ENCODE data around the gene ZNF784.

GRCh38 chr19:55654868-55655647 lies 30.7 kb upstream of the ZNF784 start, which contains the start of gene U2AF2:
- TF ChIP-seq, protein P1, sequence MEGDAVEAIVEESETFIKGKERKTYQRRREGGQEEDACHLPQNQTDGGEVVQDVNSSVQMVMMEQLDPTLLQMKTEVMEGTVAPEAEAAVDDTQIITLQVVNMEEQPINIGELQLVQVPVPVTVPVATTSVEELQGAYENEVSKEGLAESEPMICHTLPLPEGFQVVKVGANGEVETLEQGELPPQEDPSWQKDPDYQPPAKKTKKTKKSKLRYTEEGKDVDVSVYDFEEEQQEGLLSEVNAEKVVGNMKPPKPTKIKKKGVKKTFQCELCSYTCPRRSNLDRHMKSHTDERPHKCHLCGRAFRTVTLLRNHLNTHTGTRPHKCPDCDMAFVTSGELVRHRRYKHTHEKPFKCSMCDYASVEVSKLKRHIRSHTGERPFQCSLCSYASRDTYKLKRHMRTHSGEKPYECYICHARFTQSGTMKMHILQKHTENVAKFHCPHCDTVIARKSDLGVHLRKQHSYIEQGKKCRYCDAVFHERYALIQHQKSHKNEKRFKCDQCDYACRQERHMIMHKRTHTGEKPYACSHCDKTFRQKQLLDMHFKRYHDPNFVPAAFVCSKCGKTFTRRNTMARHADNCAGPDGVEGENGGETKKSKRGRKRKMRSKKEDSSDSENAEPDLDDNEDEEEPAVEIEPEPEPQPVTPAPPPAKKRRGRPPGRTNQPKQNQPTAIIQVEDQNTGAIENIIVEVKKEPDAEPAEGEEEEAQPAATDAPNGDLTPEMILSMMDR (IDR thresholded peaks at IDR 0.05; ENCODE audit: low read depth, low read length) = no peak
- no peak for TF ChIP-seq EZH2phosphoT487 (IDR thresholded peaks at IDR 0.05; ENCODE audit: low read depth)
